Measurements from ENCODE around the gene ASAP2.
A peak's percentile ranks its signal among the peaks of the same experiment; 100 is the strongest.

Gene ASAP2

DNA sequence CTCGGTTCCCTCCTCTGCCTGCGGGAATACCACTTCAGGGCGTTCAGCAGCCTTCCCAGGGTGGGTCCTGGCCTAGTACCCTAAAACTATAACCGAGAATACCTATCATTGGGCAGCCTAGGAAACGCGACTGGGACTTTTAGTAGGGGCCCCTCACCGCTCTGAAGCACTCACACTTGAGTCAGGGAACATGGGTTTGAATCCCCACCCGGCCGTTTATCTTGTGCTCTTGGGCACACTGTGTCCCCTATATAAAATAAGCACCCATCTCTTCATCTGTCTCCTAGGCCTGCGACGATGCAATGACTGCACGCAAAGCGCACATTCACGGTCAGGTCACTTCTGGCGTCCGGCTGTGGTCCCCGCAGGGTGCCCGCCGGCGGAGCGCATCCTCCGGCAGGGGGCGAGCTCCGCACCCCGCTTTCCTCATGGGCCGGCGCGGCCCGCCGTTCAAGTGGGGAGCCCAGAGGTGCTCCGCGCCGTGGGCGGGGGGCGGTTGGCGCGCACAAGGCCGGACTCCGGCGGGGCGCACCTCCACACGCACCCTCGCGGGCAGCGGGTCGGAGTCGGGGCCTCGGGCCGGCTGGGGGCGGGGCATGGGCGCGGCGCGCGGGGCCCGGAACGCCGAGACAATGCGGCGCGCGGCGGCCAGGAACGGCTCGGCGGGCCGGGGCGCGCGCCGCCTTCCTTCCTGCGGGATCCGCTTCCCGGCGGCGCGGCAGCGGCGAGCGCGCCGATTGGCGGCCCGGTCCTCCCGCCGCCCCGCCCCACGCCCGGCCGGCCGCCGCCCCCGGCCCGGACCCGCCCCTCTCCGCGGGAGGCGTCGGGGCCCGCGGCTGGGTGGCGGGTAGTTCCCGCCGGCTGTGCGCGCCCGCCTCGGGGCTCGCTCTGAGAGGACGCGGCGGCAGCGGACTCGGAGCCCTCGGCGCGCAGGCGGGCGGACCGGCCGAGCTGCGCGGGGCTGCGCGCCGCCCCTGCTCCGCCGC is at the start of gene ASAP2:
Gene ASAP2, plus strand, starts transcription at position 850 of the 986 bp plus-strand sequence. CDS start 293 bp downstream, outside the sequence.
- DNase-seq, result peak; percentile 71

DNA sequence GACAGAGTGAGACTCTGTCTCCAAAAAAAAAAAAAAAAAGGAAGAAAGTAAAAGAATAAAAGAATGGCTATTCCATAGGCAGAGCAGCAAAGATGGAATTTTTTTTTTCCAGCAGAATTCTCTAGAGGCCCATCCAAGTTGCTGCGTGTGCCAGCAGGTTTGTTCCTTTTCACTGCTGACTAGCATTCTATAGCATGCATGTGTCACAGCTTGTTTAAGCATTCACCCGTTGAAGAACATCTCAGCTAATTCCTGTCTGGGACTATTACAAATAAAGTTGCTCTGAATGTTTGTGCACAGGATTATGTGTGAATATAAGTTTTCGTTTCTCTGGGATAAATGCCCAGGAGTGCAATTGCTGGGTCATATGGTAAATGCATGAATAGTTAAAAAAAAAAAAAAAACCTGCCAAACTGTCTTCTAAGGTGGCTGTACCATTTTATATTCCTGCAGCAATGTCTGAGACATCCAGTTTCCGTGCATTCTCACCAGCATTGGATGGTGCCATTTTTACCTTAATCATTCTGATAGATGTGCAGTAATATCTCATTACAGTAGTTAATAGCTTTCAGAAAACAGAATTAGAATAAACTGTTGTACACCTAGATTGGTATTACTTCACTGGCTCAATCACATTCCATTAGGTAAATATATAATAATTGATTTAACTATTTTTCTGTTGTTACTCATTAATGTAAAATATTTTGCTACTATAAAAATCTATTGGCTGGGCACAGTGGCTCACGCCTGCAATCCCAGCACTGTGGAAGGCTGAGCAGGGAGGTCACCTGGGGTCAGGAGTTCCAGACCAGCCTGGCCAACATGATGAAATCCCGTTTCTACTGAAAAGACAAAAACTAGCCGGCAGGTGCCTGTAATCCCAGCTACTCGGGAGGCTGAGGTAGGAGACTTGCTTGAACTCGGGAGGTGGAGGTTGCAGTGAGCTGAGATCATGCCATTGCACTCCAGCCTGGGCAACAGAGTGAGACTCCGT is 47.5 kb upstream of the ASAP2 start:
- no peak for DNase-seq

DNA sequence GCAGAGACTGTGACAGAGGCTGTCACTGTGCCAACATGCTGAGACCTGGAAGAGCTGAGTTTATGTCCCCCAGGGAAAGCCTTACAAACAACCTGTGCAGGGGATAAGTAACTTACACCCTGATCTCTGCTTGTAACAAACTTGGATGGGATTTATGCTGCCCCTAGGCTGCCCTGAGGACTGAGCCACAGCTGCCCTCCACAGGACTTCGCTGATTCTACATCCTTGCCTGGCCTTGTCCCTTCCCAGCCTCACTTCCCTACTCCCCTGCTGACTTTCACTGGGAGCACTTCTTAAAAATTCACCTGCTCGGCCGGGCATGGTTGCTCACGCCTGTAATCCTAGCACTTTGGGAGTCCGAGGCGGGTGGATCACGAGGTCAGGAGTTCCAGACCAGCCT is 45.9 kb upstream of the ASAP2 start:
- no peak for DNase-seq

DNA sequence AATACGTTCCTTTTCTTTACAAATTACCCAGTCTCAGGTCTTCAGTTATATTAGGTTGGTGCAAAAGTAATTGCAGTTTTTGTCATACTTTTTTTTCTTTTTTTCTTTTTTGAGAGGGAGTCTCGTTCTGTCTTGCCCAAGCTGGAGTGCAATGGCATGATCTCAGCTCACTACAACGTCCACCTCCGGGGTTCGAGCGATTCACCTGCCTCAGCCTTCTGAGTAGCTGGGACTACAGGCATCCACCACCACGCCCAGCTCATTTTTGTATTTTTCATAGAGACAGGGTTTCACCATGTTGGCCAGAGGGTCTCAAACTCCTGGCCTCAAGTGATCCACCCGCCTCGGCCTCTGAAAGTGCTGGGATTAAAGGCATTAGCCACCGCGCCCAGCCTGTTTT is 43.8 kb upstream of the ASAP2 start:
- DNase-seq, result no peak

DNA sequence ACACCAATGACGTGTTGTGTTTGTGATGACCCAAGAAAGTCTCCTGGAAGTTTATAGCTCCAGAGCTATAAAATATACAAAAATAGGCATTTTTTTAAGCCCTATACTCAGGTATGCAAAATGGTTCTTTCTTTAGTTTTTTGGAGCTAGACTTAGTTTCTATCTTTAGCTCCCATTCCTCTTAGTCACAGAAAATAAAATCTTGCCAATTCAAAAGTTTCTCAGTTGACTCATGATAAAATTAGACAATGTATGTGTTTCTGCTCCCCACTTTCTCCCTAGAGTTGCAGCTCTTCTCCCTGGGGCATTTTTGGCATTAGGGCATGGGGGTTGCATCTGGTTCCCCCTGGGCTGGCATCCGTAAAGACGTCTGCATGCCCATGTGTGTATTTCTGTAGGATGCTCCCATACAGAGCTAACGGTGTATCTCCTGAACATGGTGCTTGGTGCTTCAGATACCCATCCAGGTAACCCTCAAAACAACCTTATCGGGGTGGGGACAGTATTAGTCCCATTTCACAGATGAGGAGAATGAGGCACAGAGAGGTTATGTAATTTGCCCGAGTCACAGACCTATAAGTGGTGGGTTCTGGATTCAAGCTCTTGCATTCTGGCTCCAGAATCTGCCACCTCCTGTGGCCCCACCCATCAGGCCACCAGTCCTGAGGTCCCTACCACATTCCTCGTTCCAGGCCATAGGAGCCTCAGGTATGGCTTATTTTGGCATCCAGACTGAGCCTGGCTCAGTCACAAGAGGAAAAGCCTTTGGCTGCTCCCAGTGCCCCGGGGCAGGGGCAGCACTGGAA is 43.1 kb upstream of the ASAP2 start:
- DNase-seq, result no peak

DNA sequence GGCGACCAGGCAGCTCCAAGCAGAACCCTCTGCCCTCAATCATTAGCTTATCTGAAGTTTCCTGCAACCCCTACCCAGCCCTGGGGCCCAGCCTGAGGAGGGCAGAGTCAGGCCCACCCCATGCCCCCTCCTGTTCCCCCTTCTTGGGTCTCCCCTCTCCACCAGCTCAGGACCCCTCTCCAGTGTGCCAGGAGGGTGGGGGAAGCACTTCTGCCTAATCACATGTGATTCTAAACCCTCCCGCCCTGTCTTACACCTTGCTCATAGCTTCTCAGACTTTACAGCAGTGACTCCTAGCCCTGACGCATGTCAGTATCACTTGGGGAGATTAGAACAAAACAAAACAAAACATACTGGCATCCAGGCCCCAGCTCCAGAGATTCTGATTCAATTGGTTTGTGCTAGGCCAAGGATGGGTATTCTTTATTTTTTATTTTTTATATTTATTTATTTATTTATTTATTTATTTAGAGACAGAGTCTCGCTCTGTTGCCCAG is 42.5 kb upstream of the ASAP2 start:
- DNase-seq, result no peak

DNA sequence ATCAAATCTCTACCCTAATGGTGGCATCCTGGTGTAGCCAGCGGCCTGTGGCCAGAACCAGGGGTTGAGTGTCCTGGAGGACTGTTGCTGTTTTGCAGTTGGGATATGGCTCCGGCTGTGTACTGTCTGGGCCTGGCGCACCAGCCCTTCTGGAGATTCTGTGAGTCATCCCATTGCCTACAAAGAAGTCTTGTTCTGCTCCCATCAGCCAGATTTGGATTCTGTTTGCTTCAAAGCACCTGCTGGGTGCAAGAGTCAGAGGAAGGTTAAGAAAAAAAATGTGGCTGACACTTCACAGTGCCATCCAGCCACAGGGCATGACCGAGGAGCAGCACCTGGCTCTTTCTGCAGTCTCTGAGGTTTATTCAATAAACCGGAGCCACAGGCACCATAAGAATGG is 41.0 kb upstream of the ASAP2 start:
- DNase-seq, result no peak

DNA sequence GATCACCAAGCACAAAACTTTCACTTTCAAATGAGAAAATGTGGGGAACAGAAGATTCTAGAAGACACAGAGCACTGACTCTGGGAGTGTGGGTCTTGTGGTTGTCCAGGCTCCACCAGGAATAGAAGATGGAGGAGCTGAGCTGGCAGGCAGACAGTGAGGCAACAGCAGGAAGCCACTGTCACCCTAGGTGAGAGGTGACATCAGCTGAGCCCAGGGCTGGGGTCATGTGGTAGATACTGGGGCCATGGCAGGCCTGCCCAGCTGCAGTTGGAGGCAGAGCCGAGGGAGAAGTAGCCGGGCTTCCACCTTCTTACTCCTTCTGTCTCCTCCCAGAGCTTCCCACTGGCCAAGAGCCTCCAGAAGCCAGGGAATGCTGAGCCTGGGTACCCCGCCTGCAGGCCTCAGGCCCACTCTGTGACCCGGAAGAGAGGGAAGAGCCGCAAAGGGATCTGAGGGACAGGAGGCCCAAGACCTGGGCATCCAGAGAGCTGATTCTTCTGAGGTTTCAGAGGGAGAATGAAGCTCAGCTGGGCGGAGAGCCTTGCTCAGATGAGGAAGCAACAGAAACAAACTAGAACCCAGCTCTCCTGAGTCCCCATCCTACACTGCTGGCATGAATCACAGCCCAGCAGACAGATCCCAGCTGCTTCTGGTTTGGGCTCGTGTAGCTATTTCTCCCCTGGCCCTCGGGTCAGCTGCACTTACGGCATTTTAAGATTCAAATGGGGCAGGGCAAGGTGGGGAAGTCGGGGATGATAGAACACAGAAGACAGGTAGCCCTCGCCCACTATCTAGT is 39.8 kb upstream of the ASAP2 start:
- no peak for DNase-seq

DNA sequence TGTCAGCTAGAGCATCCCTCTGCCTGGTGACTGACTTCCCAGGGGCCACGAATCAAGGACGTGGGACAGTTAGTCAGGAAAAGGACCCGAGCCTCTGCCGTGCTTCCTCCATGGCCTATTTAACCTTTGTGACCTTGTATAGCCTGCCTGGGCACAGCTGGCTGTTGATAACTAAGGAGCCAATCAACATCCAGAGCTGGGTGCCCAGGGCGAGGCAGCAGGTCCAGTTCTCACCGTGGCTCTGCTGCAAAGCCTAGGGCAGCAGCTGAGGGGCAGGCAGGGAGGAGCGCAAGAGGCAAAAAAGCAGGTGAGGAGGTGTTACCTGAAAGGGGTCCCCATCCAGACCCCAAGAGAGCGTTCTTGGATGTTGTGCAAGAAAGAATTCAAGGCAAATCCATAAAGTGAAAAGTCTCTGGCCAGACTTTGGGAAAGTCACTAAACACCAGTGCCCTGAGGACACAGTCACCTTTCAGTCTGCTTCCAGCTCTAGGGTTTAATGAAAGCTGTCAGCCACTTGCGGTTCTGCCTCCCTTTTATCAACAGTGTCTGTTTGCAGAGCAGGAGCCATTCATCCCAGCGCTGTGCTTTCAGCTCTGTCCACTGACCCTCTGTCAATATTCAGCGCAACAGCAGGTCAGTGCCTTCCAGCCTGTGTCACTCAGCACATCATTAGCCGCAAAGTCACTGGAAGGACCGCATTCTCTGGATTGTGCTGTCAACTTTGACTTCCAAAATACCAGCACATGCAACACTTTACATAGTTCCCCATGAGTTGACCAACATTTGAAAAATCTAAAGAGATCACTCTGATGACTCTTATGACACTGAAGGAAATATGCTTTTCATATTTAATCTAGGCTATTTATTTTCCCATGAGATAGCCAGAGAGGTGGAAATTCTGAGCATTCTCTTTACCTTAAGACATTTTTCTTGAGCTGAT is 38.6 kb upstream of the ASAP2 start:
- no peak for DNase-seq

DNA sequence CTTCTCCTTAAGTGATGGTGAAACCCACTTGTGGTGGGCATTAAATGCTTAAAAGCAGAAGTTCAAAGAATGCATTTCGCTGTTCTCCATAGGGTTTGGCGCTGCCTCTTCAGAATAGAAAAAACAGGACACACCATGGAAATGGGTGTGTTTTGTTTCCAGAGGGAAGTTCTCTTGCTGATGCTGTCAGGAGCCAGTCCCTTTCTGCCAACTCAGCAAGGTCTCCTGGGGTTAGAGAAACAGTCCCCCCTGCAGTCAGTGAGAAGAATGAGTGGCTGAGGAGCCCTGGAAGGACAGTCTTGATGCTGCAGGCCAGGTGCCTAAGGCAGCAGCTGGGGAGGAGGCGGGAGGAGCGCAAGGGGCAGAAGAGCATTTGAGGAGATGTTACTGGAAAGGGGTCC is 37.8 kb upstream of the ASAP2 start:
- no peak for DNase-seq

DNA sequence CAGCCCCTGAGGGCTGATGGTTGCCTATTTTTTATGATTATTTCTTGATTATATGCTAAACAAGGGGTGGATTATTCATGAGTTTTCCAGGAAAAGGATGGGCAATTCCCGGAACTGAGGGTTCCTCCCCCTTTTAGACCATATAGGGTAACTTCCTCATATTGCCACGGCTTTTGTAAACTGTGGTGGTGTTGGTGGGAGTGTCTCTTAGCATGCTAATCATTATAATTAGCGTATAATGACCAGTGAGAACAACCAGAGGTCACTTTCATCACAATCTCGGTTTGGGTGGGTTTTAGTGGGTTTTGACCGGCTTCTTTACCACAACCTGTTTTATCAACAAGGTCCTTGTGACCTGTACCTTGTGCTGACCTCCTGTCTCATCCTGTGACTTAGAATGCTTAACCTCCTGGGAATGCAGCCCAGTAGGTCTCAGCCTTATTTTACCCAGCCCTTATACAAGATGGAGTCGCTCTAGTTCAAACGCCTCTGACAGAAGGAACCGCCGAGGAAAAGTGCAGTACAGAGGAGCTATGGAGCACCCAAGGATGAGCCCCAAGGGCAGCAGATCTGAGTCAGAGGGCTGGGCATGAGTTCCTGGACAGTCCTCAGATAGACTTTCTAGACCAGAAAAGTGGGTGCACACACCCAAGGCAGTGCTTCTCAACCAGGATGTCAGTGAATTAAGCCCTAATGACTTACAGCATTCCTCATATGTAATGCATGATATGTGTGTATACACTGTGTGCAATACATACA is 37.1 kb upstream of the ASAP2 start:
- no peak for DNase-seq

DNA sequence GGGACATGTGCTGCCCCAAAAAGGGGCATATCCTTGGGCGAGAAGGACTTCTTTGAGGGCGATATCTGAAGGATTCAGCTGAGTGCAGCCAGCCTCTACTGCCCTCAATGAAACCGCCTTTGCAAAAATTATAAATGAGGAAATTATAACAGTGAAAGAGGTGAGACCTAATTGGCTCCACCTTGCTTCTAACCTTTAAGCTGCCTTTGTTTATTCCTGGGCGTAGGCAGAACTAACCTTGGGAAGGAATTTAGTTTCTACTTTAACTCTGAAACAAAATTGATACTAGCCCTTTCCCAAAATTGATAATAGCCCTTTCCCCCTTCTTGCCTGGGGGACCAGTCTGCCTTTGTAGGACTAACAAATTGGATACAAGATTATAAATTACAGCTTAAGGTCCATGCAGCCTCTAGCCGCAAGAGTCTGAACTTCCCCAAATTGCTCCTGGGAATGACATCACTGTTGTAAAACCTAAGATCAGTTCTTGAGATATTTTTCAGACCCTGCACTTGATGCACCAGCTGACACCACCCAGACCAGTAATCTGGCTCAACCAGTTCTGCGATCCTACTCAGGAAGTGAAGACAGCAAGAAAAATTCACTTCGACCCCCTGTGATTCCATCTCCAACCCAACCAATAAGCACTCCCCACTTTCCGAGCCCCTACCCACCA is 36.0 kb upstream of the ASAP2 start:
- DNase-seq, result no peak

DNA sequence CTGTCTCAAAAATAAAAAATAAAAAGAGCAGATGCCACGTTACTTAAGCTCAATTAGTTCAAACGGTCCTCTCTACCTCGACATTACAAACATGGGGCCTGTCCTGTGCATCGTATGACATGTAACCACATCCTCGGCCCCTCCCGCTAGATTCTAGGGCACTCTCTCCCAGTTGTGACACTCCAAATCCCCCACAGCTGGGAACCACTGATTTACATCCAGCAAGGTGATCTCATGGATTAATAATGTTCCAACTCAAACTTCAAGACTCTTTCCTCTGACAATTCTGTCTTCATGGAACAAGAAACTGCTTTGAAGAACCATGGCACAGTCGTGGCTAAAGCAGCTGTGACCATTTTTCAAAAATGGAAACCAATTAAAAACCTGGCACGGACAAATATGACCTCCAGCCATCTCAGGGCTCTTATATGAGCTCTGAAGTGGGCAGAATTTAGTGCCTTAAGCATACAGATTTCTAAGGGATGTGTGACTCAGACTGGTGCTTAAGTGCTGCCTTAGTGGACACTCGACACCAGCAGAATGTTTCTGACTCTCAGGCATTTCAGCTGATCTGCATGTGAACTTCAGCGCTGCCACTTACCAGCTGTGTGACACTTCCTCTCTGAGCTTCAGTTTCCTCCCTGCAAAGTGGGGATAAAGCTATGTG is 31.7 kb upstream of the ASAP2 start:
- DNase-seq, result no peak

DNA sequence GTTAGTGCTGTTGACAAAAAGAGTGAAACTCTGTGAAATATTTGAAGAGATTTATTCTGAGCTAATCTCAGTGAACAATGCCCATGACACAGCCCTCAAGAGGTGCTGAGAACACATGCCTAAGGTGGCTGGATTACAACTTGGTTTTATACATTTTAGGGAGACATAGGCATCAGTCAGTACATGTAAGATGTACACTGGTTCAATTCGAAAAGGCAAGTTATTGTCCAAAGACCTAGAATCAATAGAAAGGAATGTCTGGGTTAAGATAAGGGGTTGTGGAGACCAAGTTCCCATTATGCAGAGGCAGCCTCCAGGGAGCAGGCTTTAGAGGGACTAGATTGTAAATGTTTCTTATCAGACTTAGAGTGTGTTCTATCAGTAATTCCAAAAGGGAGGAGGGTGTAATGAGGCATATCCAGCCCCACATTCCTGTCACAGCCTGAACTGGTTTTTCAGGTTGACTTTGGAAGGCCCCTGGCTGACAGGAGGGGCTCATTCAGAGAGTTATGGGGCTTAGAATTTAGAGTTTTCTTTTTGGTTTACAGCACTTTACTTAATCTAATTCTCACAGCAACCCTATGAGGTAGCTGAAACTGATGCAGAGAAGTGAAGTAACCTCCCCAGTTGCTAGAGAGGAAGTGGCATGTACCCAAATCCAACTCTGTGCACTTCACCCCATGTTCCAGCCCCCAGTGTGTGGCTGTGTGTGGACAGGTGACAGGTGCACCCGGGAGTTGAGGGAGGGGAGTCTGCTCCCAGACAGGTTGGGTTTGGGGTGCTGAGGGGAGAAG is 28.3 kb upstream of the ASAP2 start:
- DNase-seq, result peak; percentile 12

DNA sequence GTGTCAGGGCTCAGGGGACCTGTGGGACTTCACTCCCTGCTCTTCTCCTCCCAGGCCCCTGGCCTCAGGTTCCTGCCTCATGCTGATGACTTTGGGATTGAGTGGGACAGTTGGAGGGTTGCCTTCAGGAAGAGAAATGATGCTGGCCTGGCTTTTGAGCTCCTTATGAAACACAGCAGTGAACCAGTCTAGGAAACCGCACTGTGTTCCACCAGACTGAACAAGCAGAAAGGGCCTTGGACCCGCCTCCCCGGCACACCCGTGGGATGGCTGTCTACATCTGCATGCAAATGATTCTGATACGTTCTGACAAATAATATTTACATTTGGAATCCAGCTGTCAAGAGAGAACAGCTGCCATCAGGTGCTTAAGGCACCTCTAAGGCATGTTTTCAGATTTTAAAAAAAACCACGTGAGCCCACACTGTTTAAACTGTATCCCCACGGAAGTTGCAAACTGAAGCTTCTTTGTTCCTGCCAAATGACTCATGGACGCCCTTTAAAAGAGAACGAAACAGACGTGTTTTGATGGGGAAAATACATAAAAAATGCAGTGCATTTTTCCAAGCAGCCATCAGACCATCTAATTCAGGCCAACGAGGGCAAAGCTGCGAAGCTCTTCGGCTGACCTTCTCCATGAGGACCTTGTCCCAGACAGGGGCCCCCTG is 27.6 kb upstream of the ASAP2 start:
- peak; percentile 90 for DNase-seq

DNA sequence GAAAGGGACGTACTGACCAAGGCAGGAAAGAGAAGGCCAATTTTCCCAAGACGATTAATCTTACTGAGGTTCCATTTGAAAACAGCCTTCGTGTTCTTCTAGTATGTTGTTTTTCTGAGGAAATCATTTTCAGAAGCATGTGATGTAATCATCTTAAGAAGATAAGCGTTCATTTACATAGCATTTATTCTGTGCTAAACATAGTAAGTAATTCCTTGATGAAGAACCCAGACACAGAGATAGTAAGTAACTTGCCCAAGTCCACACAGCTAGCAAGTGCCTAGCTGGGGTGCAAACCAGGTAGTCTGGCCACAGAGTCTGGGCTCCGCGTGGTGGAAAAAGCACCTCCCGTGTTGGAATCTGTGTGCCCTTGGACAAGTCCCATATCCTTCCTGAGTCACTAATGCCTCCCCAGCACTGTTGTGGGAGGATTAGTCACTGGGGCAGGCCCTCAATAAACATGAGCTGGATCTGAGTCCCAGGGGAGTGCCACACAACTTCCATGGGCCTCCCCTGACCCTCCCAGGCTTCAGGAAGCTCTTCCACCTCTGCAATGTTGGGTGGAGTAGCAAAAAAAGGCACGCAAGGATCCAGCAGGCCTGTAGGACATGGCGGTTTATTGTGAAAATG is 26.9 kb upstream of the ASAP2 start:
- DNase-seq, result no peak
